DMS 273 (cell line): Measurements from ENCODE around the gene AGMAT.
A peak's percentile ranks its signal among the peaks of the same experiment; 100 is the strongest.

Source experiments
- DNase-seq: peaks from one replicate; lab custom pipeline; 2025; ENCODE audit not compliant: unreplicated experiment; lab: John Stamatoyannopoulos, UW

The AGMAT gene

GRCh38 chr1:15525050-15526020, 59.5 kb downstream of the AGMAT start:
- DNase-seq, result peak; percentile 64

GRCh38 chr1:15524283-15525049, 60.4 kb downstream of the AGMAT start:
- peak; percentile 99 for DNase-seq

- no peak for DNase-seq
Measured at GRCh38 chr1:15524021-15524282, 60.9 kb downstream of the AGMAT start, which contains the start of gene CASP9. Gene CASP9 (minus strand): TSS chr1:15524215. CDS start chr1:15524200, 15 bp downstream.

DNA sequence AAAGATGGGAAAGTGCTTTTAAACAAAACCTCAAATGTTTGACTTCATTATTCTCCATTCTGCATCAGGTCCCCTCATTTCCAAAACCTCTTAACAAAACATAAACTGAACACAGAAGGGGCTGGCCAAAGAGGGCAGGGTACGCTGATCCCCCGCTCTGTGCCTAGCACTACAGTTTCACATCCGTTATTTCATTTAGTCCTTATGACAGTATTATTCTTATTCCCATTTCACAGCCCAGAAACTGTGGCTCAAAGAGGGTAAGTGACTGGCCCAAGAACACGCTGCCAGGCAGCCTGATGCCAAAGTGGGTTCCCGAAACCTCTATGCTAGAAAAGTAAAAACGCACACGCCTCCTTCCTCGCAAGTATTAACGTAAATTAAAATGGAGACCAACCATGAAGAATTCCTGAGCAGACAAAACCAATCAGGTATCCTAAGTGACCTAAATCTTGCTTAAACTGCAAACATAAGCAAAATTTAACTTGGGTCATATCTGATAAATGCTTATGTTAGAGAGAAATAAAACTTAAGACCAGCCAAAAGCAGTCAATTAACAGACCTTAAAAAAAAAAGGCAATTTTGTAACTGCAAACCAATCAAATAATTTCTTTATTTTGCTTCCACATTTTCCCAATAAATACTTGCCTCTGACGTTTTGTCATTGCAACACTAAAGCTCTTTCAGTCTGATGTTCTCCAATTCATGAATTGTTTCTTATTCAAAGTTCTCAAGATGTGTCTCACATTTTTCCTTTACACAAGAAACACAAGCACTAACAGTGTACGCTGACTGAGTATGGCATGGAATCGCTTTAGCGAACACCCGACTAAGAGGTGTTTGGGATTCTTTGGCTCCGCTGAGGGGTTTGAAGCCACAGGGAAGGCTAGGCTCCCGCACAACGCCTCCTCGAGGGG, 61.5 kb downstream of the AGMAT start:
- DNase-seq, result peak; percentile 89

DNA sequence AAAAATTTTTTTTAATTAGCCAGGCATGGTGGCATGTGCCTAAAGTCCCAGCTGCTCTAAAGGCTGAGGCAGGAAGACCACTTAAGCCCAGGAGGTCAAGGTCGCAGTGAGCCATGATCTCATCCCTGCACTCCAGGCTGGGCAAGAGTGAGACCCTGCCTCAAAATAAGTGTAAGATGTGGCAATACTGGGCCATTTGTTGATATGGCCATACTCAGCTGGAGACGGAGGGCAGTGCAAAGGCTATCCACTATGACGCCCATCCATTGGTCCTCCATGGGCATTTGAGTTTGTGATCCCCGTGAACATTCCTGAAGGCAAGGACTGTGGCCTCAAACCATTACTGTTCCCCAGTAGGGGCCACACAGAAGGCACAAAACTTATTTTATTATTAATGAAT, 62.3 kb downstream of the AGMAT start:
- no peak for DNase-seq
